Measurements from ENCODE around the gene NUCB1.

- no peak for TF ChIP-seq CTCF (IDR thresholded peaks at IDR 0.05 in 4 of 5, conservative IDR thresholded peaks at IDR 0.05 in 1 of 5)
- TF ChIP-seq POLR2A (IDR thresholded peaks at IDR 0.05) = no peak
These were observed 12.1 kb upstream of the NUCB1 start for GRCh38 chr19:48887861-48888612.
